NCI-H82 (cell line): ENCODE data around the gene SNX33.
"Not testable (repeated sequence)": the region's sequence is repeated elsewhere in the genome, so short reads cannot be mapped to it uniquely, and the experiment has no call there.

Experiments
- DNase-seq: peaks from one replicate; lab custom pipeline; 2025; lab: John Stamatoyannopoulos, UW

SNX33 gene

GRCh38 chr15:75661756-75662140, 14.0 kb downstream of the SNX33 start:
- no peak for DNase-seq

GRCh38 chr15:75662823-75663519, 15.3 kb downstream of the SNX33 start:
- DNase-seq, result no peak

DNA sequence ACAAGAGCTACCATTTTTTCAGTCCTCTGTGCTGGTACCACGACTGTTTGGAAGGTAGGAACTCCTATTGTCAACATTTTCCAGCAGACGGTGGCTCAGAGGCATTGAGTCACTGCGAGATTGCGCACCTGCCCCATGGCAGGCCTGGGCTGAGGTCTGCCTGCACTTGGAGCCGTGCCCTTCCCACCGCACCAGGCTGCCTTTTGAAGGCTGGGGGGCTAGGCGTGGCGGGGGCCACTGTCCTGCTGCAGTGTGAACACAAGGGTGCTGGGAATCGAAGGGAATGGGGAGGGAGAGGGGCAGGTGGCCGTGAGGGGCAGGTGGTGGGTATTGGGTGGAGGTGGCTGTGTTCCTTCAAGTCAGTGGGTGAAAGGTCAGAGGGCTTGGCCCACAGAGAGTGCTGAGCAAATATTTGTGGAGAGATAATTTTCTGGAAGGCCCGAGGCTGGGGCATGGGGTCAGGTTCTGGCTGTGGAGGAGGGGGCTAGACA, 16.3 kb downstream of the SNX33 start:
- no peak for DNase-seq

DNA sequence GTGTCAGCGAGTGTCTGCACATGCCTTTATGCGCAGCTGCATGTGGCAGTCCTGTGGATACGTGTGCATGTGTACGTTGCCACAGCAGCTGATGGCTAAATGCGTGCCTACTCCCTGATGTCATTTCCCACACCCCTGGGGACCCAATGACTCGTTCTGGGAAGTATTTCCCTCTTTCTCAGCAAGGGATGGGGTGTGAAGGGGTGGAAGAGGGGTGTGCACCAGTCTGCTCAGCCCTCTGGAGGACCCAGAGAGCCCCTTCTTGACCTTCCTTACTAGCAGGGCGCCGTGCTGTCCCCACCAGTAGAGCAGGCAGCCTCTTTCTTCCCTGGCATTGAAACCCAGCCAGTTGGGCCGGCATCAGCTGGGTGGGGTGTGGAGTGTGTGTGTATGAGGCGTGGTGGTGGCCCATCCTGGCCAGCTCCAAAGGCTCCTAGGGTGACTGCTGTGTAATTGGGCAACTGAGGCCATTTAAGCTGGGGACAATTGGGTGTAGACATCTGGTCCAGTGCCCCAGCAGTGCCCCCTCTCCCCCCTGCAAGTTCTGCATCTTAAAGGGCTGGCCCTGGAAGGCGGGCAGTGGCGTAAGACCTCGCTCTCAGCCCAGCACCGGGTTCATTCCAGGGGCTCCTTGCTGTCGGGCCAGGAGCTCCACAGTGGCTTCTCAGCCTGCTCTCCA, 19.2 kb downstream of the SNX33 start:
- DNase-seq, result no peak

GRCh38 chr15:75669191-75669878, 21.6 kb downstream of the SNX33 start:
- no peak for DNase-seq

- no peak for DNase-seq
Measured at GRCh38 chr15:75669879-75670212, 22.1 kb downstream of the SNX33 start.

GRCh38 chr15:75671730-75672602, 24.3 kb downstream of the SNX33 start:
- DNase-seq, result peak; percentile 36

DNA sequence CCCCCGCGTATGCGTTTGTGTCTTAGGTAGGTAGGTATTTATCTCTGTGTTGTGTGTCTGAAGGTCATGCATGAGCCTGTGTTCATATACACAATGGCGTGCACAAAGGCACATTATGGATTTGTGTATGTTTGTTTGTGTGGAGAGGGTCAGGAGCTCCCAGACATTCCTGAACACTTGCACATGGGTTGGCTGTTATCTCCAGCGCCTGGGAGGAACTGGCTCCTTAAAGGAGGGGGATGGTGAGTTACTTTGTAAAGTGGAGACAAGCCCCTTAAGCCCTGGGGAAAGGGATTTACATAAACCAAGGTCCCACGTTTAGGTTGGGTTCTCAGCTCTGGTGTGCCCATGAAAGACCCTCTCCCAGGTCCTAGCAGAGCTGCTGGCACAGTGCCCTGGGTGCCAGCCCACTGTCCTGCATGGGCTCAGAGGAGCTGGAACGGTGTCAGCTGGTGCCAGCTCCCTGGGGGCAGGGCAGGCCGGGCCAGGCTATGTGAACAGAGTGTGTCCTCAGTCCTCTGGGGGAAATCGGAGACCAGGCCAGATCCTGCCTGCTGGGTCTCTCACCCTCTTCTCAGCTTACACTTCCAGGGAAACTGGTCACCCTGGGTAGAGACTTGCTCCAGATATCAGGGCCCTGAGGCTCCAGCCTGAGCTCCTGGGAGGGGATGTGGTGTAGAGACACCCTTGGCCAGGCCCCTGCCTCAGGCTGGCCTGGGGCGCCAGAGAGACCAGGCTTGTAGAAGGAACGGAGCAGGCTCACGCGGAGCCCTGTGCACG, 25.1 kb downstream of the SNX33 start:
- DNase-seq, result peak; percentile 86

DNA sequence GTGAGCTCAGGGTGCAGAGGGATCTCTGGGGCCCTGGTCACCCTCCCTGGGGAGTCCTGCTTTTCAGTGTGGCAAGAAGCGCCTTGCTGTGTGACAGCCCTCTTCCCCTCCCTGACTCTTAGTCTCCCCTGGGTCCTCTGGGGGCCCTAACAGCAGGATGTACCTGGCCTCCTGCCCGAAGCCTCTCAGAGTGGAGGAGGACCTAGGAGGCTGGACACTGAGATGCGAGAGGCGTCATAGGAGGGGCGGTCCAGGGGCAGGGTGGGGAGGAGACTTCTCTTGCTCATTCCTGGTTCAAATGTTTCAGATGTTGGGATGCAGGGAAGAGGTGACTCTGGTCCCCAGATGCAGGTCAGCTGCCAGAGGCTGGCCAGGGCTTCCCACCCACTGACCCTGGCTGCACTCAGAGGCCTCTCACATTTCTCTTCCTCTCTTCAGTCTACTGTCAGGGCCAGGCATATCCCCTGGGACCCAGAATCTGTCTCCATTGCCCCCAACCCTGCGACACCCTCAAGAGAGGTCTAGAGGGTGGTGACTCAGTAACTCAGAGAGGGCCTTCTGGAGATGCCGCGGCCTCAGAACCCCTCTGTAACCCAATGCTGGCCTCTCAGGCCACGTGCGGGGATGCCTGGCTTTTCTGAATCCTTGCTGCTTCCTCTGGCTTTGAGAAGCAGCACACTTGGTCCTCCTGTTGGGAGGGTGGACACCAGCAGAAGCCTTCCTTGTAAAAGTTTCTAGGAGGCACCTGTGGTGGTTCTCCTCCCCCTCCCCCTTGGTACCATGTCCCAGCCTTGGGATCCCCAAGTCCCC, 25.9 kb downstream of the SNX33 start:
- no peak for DNase-seq

DNA sequence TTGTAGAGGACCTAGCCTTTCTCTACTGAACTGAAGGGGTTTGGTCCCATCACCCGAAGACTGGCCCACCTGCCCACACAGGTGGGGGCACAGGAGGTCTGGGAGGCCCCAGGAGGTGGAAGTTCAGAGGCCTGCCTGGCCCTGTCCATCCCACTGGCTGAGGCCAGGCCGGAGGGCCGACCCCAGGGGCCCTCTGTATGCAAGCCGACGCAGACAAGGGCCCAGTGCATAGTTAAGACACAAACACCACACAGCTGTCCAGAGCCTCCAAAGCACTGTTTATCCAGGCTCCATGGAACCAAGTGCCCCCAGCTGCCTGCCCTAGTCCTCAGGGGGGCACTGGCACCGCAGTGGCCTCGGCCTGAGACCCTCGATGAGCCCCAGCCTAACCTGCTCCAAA, 26.7 kb downstream of the SNX33 start:
- no peak for DNase-seq

DNA sequence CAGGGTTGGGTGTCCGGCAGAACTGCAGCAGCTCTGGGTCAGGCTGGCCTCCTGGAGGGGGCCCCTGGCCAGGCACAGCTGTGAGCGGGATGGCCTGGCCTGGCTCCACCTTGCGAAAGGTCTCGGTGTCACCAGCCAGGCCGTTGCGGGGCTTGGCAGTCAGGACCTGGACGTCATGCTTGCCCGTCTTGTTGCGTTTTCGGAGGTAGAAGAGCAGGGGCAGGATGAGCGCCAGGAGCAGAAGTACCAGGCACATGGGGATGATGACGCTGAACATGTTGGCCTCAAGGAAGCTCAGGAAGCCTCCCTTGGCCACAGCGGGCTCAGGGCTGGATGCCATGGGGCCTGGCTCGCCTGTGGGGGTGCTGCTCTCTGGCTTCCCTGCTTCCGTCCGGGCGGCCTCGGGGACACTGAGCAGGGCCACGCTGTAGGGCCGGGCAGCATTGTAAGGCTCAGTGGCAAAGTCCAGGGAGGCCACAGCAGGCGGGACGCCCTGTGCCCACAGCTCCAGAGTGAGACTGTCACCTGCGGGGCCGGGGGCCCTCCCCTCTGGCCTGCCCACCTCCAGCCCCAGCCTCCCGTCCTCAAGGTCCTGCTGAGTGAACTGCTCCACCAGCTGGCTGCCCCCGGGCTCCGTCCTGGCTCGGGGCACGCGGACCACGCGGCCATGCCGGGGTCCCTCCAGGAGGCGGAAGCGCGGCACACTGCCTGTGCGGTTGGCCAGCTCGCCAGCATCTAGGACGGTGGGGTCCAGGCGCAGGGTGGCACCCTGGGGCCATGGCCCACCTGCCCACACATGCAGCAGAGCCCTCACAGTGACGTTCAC, 28.1 kb downstream of the SNX33 start:
- no peak for DNase-seq

GRCh38 chr15:75676688-75677464, 29.2 kb downstream of the SNX33 start:
- DNase-seq, result no peak

GRCh38 chr15:75677465-75678323, 30.0 kb downstream of the SNX33 start:
- no peak for DNase-seq

DNA sequence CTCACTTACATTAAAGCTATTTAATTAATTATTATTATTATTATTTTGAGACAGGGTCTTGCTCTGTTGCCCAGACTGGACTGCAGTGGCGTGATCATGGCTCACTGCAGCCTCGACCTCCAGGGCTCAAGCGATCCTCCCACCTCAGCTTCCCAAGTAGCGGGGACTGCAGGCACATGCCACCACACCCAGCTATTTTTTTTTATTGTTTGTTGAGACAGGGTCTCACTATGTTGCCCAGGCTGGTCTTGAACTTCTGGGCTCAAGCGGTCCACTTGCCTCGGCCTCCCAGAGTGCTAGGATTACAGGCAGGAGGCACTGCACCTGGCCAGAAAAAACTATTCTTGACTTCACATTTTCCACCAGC, 30.6 kb downstream of the SNX33 start:
- not testable (repeated sequence) for DNase-seq

DNA sequence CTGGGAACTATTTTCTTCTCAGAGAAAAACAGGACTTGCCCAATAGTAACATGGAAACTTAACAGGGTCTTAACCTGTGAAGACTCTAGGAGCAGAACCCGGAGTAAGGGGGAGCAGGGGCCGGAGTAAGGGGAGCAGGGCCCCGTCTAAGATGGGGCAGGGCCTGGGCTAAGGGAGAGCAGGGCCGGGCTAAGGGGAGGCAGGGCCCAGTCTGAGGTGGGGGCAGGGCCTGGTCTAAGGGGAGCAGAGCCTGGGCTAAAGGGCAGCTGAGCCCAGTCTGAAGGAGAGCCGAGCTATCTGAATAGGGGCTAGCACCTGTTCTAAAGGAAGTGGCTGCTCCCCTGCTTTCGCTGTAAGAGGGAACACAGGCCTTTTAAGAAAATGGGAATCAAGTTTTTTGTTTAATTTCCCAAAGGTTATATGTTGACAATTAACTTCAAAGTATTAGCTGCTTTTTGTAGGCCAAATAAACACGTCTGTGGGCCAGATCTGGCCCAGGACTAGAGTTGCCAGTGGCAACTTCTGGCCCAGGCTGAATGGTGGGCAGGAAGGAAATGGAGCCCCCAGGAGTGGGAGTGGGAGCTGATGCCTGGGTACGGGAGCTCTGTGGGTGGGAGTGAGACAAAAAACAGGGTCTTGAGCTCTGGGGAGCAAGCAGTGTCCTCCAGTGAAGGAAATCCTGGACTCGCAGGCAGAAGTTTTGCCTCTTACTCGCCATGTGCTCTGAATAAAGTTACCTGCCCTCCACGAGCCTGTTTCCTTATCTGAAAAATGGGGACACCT, 32.5 kb downstream of the SNX33 start:
- no peak for DNase-seq

DNA sequence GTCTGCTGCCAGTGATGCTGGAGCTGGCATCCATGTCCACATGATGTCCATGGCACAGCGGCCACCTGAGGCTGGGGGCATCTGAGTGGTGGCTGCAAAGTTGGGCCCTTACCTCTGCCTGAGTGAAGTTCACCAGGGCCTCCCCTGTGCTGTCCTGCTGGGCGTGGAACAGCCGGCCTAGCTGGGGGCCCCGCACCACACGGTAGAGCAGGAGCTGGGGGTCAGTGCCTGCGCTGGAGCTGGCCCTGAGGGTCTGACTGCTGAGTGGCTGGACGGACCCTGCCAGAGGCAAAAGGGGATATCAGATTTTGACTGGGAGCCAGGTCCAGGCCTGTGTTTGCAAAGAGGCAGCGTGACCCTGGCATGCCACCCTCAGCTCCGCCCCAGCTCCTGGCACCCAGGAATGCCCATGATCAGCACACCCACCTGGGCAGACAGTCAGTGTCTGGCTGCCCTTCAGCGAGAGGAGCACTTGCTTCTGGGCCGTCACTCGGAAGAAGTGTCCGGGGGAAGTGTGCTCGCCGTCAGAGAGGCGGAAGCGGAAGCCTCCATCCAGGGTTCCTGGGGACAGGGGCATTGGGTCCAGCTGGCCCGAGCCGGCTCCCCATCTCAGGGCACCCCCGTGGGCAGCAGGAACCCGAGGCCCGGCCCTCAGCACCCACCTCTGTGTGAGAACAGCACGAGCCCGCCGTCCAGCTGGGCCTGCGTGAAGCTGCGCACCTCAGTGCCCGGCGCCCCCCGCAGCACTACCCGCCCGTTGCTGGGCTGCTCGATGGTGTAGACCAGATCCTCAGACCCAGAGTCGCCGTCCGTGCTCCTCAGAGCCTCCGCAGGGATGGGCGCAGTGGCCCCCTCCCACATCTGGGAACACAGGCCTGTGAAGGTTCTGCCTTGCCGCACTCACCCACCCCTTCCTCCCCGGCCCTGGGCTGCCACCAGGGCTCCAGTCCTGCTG, 34.7 kb downstream of the SNX33 start:
- no peak for DNase-seq
